HG03108 (cell line): ENCODE results near the gene TMEM183A.

Source experiments
- ATAC-seq: cut with Tn5 transposase; IDR thresholded peaks from one replicate; pipeline ENCODE4 v1.9.1; 2021; ENCODE audit warnings: moderate library complexity; ENCODE audit not compliant: unreplicated experiment

The TMEM183A gene

DNA sequence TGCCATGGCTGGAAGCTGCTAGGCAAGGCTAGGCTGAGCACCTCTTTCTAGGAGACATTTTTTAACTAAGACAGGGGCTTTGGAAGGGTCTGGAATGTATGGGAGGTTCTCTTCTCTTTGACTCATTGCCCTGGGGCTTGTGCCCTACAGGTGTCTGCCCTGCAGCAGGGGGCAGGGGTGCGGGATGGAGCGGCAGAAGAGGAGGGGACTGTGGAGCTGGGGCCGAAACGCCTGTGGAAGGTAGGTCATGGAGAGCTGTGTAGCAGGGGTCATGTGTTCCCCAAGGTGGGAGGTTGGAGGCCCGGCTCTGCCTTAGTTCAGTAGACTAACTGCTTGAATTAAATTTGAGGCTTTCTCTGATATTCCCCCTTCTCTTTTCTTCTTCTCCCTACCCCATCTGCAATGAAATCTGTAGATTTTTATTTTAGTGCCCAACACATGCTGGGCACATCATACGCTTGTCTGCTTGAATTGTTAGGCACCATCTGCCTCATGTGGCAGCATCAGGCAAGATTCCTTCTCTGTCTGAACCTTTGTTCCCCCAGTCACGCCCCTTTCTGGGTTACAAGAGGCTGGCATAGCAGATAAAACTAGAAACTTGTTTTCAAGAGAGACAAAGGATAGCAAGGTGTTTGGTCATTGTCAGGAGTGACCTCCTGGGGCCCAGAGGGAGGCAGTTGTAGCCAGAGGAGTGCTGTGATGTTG lies 37.5 kb downstream of the TMEM183A start:
- ATAC-seq: no peak

DNA sequence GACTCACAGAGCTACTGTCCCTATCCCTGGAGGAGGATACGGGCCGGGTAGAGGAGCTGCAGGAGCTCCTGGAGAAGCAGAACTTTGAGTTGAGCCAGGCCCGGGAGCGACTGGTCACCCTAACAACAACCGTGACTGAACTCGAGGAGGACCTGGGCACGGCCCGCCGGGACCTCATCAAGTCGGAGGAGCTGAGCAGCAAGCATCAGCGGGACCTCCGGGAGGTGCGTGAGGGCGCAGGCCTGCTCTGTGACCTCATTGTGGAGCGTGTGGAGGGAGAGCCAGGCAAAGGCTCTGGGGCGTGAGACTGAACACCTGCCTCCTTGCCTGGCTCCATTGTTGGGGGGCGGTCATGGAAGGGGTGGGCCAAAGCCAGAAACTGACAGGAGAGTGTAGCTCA lies 38.2 kb downstream of the TMEM183A start:
- no peak for ATAC-seq

DNA sequence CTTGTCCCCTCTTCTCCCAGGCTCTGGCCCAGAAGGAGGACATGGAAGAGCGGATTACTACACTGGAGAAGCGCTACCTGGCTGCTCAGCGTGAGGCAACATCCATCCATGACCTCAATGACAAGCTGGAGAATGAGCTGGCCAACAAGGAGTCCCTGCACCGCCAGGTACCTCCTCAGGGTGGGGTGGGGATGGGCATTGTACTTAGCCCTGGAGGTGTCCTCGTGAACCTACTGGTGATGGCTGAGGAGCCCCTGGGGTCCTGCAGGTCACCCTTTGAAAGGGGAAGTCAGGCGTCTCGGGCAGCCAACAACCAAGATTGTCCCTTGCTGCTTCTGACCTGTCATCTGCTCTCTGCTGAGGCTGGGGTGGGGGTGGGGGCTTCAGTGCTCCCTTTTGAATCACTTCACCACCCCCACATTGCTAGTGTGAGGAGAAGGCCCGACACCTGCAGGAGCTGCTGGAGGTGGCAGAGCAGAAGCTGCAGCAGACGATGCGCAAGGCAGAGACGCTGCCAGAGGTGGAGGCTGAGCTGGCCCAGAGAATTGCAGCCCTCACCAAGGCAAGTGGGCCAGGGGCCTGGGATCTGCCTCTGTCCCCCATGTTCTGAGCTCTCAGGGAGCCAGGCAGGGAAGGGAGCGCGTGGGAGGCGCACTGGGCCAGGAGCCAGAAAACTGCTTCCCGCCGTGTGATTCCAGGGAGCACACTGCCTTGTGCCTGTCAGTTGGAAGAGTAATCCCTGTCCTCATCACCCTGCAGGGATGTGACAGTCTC lies 38.8 kb downstream of the TMEM183A start:
- no peak for ATAC-seq

DNA sequence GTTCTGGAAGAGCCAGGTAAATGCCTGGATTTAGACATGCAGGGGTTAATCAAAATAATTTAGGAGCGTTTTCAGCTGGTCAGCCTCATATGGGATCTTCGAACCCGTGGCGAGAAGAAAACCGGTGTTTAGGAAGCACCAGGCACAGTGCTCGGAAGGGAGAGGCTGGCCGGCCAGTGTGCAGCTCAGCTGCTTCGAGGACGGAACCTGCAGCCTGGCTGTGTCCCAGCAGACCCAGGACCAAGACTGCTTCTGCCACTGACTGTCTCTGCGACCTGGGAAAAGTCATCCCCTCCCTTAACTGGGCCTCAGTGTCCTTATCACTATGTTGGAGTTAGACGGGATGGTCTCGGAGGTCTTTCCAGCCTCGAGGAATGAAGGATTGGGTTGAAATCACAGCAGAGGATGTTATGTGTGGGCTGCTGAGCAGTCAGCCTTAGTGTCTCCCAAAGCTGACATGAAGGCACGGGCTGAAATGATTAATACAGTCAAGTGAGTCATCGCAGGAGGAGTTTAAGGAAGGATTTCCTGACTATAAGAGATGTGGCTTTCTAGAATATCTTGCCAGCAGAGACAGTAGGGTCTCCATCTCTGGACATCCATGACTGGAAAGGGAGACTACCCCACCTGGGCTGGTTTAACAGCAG lies 39.9 kb downstream of the TMEM183A start:
- ATAC-seq: no peak

DNA sequence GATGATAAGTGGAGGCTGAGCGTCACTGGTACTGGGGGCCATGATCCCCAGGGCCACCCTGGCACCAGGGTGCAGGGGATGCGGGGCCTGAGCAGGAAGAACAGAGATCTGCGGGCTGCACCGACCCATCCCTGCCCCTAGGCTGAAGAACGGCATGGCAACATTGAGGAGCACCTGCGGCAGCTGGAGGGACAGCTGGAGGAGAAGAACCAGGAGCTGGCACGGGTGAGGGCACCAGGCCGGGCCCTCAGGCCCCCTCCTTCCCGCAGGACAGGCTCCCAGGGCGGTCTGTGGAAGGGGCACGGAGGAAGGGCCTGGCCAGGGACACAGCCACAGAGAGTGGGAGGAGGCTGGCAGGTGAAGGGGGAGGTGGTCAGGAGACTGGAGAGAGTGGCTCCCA lies 40.9 kb downstream of the TMEM183A start:
- no peak for ATAC-seq

DNA sequence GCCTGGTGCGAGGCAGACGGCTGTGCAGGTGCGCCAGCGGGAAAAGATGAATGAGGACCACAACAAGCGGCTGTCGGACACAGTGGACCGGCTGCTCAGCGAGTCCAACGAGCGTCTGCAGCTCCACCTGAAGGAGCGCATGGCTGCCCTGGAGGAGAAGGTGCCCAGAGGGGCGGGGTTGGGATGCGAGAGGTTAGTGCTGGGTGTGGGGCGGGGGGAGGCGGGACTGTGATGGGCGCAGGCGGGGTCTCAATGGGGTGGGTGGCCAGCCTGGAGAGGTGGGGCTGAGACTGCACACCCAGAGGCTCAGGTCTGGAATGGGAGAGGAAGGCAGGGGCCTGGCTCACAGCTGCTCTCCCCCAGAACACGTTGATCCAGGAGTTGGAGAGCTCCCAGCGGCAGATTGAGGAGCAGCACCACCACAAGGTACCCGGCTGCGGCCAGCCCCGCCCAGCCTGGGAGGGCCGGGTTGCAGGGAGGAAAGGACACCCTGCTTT lies 41.4 kb downstream of the TMEM183A start:
- no peak for ATAC-seq

DNA sequence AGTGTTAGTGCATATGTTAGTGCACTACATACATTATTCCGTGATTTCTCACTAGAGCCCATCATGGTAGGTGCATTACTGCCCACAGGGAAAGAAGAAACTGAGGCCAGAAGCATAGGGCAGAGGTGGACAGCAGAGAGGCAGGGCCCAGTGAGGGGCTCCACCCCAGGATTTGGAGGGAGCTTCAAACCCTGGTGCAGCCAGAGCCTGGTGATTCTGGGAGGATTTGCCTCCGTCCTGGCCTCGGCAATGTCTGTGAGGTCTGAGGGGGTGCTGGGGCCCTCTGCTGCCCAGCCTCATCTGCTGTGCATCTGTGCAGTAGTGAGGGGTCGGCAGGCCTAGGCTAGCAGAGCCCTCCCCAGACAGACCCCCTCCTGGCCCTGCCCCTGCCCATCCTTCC lies 41.9 kb downstream of the TMEM183A start:
- no peak for ATAC-seq

DNA sequence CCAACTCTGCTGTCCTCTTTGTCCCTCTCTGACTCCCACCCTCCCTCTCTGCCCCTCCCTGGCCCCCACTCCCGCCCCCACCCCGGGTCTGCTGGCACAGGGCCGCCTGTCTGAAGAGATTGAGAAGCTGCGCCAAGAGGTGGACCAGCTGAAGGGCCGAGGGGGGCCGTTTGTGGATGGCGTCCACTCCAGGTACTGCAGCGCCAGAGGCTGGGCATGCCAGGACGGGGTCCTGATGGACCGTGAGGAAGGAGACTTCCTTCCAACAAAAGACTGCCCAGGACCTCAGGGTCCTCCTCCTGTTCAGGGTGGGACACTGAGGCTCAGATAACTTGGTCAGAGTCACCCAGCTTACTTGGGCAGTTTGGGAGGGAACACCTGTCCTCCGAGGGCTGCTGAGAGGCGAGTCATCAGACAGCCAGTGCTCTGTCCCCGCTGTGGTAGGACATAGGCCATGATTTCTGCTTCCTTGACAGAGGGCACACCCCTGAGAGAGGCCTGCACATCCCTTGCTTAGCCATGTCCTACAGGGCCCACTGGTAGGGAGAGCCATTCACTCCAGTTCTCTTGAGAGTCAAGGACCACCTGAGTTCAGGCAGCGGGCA lies 42.5 kb downstream of the TMEM183A start:
- no peak for ATAC-seq

DNA sequence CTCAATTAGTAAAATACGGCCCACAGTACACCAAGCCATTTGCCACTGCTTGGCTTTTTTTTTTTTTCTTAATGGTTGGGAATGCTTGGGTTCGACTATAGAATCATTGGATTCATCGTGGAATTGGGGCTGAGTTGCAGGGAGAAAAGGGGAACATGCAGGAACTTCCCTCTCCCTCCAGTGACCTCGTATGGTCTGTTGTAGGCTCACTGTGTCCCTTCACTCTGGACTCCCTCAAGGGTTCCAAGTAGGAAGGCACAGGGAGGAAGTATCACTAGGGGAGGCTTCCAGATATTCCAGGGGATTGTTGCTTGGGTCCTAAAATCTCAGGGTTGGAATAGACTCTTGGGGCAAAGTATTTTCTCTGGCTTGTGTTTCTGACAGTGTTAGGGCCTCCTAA lies 43.7 kb downstream of the TMEM183A start:
- ATAC-seq: no peak

DNA sequence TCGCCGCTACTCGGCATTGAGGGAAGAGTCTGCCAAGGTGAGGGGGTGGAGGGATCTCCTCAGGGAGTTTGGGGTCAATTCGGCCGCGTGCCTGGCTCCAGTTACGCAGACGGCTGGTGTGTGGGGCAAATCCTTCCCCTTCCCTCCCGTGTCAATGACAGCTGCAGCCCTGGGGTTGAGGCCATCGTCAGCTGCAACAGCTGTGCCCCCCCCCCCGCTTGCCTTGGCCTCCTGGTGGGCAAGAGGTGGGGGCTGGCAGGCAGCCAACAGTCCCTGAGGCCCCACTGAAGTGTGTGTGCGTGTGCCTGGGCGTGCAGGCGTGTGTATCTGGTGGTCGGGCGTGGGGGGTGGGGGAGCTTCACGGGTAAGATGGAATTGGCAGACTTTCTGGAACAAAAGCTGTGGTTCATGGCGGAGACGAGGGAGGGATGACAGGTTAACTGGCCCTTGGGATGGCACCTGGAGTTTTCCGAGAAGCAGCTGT lies 44.7 kb downstream of the TMEM183A start:
- no peak for ATAC-seq

DNA sequence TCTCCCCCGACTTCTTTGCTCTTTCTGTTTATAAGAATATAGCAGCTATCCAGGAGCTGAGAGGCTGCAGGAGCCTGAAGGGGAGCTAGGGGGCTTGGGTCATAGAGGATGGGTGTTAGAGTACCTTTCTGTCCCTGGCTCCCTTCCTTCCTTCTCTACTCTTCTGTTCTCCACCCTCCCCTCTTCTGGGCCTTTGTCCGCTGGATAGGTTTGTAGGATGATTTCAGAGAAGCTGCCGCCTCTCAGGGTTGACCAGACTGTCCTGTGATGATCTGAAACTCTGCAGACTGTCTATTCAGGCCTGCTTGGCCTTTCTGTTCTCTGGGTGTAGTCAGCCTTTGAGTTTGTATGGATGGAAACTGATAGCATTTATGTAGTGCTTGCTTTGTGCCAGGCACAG lies 45.4 kb downstream of the TMEM183A start:
- ATAC-seq: no peak

DNA sequence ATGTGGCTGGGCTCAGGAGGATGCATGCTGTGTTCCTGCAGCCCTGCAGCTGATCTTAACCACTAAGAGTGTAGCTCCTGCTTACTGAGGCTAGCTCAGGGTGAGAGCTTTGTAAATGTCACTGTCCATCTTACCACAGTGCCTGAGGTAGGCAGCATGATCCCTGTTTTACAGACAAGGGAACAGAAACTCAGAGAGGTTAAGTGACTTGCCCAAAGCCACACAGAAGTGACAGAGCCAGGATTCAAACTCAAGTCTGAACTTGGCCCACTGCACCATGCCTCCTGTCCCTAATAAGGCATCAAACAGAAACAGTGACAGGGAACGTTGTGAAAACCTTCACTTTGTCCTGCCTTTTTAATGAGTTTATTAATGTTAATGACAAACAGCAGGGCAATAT lies 47.0 kb downstream of the TMEM183A start:
- ATAC-seq: no peak

DNA sequence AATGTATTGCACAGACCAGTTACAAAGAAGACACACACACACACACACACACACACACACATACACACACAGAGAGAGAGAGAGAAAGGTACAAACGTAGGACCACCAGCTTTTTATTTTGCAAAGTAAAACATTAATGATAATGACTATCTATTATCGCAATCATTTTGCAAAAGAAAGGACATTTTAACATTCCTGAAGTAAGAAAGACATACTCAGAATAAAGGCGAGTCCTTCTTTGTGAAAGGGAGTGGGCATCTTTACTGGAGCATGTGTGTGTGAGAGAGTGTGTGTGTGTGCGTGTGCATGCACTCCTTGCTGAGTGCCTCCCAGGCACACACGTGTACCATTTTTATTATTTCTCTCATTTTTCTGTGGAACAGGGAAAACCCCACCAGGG lies 47.5 kb downstream of the TMEM183A start:
- ATAC-seq: no peak

DNA sequence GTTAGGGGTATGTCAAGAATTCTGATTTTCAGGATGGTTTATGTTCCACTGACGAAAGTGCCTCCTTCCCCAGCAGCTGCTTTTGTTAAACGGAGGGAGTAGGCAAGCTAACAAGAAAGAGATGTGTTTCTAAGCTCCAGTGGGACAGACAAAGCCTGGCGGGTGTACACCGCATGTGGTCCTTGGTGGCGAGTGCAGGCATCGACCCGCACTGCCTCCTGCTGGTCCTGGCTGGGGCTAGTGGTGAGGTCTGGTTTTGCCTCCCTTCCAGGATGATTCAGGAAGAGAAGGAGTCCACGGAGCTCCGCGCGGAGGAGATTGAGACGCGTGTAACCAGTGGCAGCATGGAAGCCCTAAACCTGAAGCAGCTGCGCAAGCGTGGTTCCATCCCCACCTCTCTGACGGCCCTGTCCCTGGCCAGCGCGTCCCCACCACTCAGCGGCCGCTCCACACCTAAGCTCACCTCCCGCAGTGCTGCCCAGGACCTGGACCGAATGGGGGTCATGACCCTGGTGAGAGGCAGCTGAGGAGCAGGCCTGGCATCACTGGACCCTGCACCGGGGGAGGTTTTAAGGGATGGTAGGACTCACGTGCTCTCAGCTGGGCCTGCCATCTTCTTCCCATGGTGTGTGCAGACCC lies 48.1 kb downstream of the TMEM183A start:
- no peak for ATAC-seq

DNA sequence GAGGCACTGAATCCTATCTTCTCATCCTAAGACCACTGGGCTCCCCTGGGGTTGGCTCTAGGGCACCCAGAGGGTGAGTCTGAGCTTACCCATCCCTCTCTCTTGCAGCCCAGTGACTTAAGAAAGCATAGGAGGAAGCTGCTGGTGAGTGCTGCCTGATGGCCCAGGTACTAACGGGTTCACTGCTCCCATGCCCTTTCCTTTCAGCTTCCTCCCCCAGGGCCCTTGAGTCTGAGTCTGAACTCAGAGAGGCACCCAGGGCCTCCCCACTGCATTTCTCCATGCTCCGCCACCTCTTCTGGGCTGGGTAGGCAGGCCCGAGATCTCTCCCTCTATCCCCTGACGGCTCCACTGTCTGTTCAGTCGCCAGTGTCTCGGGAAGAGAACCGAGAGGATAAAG lies 48.8 kb downstream of the TMEM183A start:
- no peak for ATAC-seq

DNA sequence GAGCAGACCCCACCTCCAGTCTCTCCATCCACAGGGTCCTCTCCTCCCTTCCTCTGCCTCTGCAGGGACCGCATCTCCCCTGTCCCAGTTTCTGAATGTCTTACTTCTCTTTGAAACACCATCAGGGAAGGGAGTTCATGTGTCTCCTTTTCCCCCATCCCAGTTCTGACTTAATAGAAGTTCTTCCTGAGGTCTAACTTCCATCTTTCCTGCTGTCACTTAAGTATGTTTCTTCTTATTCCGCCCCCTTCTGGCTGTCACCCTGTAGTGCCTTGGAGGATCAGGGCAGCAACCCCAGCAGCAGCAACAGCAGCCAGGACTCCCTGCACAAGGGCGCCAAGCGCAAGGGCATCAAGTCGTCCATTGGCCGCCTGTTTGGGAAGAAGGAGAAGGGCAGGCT lies 49.3 kb downstream of the TMEM183A start:
- no peak for ATAC-seq

DNA sequence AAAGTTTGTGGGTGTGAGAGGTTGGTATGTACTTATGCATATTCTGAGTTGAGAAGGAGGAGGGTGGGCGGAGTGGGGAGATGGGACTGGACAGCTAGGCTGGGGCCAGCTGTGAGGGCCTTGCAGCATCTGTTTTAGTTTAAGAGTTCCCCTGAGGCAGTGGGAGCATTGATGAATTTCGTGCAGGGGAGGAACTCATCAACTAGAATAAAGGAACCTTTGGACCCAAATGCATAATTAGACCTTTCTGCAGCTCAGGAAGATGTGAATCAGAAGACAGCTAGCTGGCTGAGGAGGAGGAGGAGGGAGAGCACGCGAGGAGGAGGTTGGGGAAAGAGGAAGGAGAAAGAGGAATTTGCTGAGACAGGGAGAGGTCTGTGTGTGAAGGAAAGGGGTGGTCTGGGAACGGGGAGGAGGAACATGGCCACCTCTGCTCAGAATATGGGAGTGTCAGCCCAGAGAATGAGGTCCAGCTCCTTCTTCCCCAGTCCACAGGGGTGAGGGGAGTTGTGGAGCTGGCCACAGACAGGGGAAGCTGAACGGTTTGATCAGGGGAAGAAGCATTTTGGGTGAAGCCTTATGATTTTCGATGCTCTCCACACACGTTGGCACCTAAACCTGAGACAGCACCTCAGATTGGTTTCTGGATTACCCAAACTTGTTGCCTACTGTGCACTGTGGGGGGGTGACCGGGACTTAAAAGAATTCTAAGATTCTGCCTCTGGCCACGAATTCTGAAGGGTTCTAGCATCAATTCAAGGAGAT lies 50.9 kb downstream of the TMEM183A start:
- no peak for ATAC-seq

DNA sequence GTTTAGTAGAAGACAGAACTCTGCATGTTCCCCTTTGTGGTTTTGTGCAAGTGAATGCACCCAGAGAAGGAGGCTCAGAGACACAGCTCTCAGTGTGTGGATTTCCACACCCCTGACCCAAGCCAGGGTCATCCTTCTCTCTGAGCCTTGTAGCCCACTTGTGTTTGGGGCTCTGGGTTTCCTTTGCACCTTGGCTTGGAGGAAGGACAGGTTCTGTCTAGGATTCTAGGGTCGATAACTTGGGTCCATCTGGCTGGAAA lies 51.4 kb downstream of the TMEM183A start:
- ATAC-seq: no peak

DNA sequence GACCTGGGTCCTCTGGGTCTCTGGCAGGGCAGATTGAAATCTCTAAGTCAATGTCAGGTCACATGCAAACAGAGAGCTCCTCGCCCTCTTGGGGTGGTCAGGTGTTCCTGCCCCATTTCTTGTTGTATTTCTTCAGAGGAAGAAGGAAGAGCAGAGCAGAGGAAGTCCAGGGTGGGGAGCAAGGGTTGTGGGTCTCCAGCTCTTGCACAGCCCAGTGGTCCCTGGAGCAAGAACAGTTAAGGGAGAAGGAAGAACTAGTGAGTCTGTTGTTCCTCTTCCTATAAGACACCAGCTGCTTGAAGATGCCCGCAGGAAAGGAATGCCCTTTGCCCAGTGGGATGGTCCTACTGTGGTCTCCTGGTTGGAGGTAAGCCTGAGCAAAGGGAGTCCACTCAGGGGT lies 52.3 kb downstream of the TMEM183A start:
- no peak for ATAC-seq

DNA sequence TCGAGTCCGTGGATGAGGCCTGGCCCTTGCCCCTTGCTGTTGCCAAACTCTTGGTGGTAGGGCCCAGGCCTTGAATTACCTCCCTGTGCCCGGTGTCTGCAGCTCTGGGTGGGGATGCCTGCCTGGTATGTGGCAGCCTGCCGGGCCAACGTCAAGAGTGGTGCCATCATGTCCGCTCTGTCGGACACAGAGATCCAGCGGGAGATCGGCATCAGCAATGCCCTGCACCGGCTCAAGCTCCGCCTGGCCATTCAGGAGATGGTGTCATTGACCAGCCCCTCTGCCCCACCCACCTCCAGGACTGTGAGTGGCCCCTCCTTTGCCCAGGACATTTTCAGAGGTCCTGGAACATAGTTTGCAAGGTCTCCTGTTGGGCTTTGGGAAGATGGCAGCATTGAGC lies 52.9 kb downstream of the TMEM183A start:
- no peak for ATAC-seq
